ENCODE measurements around the gene NUP133. TPM values are rescaled to one million over a fixed set of nuclear protein-coding genes. Genes with fewer than 3 reads are reported as not detected.

NUP133 gene
- total RNA-seq, 1 donor from 2014 or later = 66.1 TPM

- H3K4me3 Mint-ChIP-seq = peak overlapping the region; percentile 94
- H3K27ac Mint-ChIP-seq (ENCODE audit: unreplicated experiment) = peak overlapping the region; percentile 7
- no peaks in the 10 kb centered on the region for H3K36me3 Mint-ChIP-seq (ENCODE audit: low read depth)
- H3K9me3 Mint-ChIP-seq = no peaks in the 10 kb centered on the region
- no peaks in the 10 kb centered on the region for H3K27me3 Mint-ChIP-seq (ENCODE audit: low read depth)
- peaks cover 23% of the 10 kb centered on the region for H3K4me1 Mint-ChIP-seq
- TF ChIP-seq CTCF (conservative IDR thresholded peaks at IDR 0.05) = no peak
- no peak for DNase-seq (ENCODE audit: low read depth, low spot score)
These were observed 639 bp downstream of the NUP133 start for GRCh38 chr1:229507502-229507901.

GRCh38 chr1:229506633-229507032 is 1.5 kb downstream of the NUP133 start:
- no peaks in the 10 kb centered on the region for H3K9me3 Mint-ChIP-seq
- TF ChIP-seq CTCF (conservative IDR thresholded peaks at IDR 0.05) = no peak
- no peak for DNase-seq (ENCODE audit: low read depth, low spot score)
- peak overlapping the region; percentile 94 for H3K4me3 Mint-ChIP-seq
- H3K4me1 Mint-ChIP-seq = peaks cover 23% of the 10 kb centered on the region
- H3K36me3 Mint-ChIP-seq (ENCODE audit: low read depth) = no peaks in the 10 kb centered on the region
- no peak overlapping the region for H3K27ac Mint-ChIP-seq (ENCODE audit: unreplicated experiment)
- H3K27me3 Mint-ChIP-seq (ENCODE audit: low read depth) = no peaks in the 10 kb centered on the region

GRCh38 chr1:229495782-229496181 is 12.4 kb downstream of the NUP133 start:
- peaks cover 15% of the 10 kb centered on the region for H3K36me3 Mint-ChIP-seq (ENCODE audit: low read depth)
- DNase-seq (ENCODE audit: low read depth, low spot score) = no peak
- H3K9me3 Mint-ChIP-seq = no peaks in the 10 kb centered on the region
- no peak overlapping the region for H3K4me3 Mint-ChIP-seq
- TF ChIP-seq CTCF (conservative IDR thresholded peaks at IDR 0.05) = no peak
- no peak overlapping the region for H3K27ac Mint-ChIP-seq (ENCODE audit: unreplicated experiment)
- no peaks in the 10 kb centered on the region for H3K27me3 Mint-ChIP-seq (ENCODE audit: low read depth)
- H3K4me1 Mint-ChIP-seq = no peaks in the 10 kb centered on the region

- H3K36me3 Mint-ChIP-seq (ENCODE audit: low read depth) = peaks cover 15% of the 10 kb centered on the region
- DNase-seq (ENCODE audit: low read depth, low spot score) = no peak
- H3K27me3 Mint-ChIP-seq (ENCODE audit: low read depth) = no peaks in the 10 kb centered on the region
- TF ChIP-seq CTCF (conservative IDR thresholded peaks at IDR 0.05) = no peak
- no peaks in the 10 kb centered on the region for H3K9me3 Mint-ChIP-seq
- no peak overlapping the region for H3K4me3 Mint-ChIP-seq
- no peaks in the 10 kb centered on the region for H3K4me1 Mint-ChIP-seq
- no peak overlapping the region for H3K27ac Mint-ChIP-seq (ENCODE audit: unreplicated experiment)
These were observed 21.0 kb downstream of the NUP133 start for GRCh38 chr1:229487181-229487580.

- Mint-ChIP-seq H3K9me3 (no peaks in the 10 kb centered on the region), H3K27ac (ENCODE audit: unreplicated experiment) (no peak overlapping the region)
These were observed 22.8 kb downstream of the NUP133 start for GRCh38 chr1:229485318-229485717.

More at GRCh38 chr1:229485318-229485717, 22.8 kb downstream of the NUP133 start:
- H3K4me3 Mint-ChIP-seq = no peak overlapping the region
- no peaks in the 10 kb centered on the region for H3K4me1 Mint-ChIP-seq
- no peaks in the 10 kb centered on the region for H3K27me3 Mint-ChIP-seq (ENCODE audit: low read depth)
- H3K36me3 Mint-ChIP-seq (ENCODE audit: low read depth) = peaks cover 14% of the 10 kb centered on the region
- no peak for TF ChIP-seq CTCF (conservative IDR thresholded peaks at IDR 0.05)
- DNase-seq (ENCODE audit: low read depth, low spot score) = no peak

Data from neural crest cell (in vitro differentiated cells).